AG09319 (cell line): ENCODE results near the gene CMYA5.

Experiments used
- DNase-seq: peaks from one replicate; pipeline ENCODE4 v3.0.0-alpha.2; 2010; ENCODE audit warnings: low read depth; ENCODE audit errors: extremely low read depth
- CTCF ChIP-seq: IDR thresholded peaks from 2 replicates; pipeline ENCODE4 v1.5.1; 2011; ENCODE audit warnings: low read depth, mild to moderate bottlenecking, inconsistent platforms, low read length, moderate library complexity

CMYA5 gene

GRCh38 chr5:79814699-79815098, 125.1 kb downstream of the CMYA5 start:
- no peak for TF ChIP-seq CTCF
- no peak for DNase-seq

GRCh38 chr5:79816014-79816413, 126.4 kb downstream of the CMYA5 start:
- no peak for TF ChIP-seq CTCF
- DNase-seq: no peak

- no peak for DNase-seq
- TF ChIP-seq CTCF: no peak
Observed at GRCh38 chr5:79820648-79821047, 131.0 kb downstream of the CMYA5 start.

GRCh38 chr5:79824444-79824843, 134.8 kb downstream of the CMYA5 start:
- TF ChIP-seq CTCF: no peak
- DNase-seq: no peak

DNA sequence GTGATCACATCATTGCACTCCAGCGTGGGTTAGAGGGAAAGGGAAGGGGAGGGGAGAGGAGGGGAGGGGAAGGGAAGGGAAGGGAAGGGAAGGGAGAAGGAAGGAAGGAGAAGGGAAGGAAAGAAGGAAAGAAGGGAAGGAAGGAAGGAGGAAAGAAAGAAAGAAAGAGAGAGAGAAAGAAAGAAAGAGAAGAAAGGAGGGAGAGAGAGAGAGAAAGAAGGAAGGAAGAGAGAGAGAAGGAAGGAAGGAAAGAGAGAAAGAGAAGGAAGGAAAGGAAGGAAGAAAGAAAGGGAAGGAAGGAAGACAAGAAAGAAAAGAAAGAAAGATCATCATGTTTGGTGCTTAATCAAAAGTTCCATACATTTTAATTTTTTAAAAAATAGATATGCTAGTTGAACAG, 136.2 kb downstream of the CMYA5 start:
- no peak for DNase-seq
- no peak for TF ChIP-seq CTCF

GRCh38 chr5:79827159-79827629, 137.6 kb downstream of the CMYA5 start:
- DNase-seq: no peak
- TF ChIP-seq CTCF: no peak

GRCh38 chr5:79829260-79829659, 139.6 kb downstream of the CMYA5 start:
- TF ChIP-seq CTCF: peak; percentile 4
- DNase-seq: no peak
